ENCODE measurements around the gene TSPYL4. TPM values are rescaled to one million over a fixed set of nuclear protein-coding genes. Genes with fewer than 3 reads are reported as not detected.

TSPYL4 gene
- total and polyA plus RNA-seq, 2 donors (not counting 1 experiment from before 2014, with no cell fraction given): 20.6 to 21.4 TPM

GRCh38 chr6:116239856-116240255 is 14.0 kb downstream of the TSPYL4 start:
- Mint-ChIP-seq H3K4me3 (no peak overlapping the region), H3K4me1 (no peaks in the 10 kb centered on the region), H3K27me3 (no peaks in the 10 kb centered on the region), H3K27ac (no peak overlapping the region), H3K9me3 (ENCODE audit: insufficient read depth) (no peaks in the 10 kb centered on the region)
- WGBS (ENCODE audit: insufficient coverage): no CpG with 5 or more reads among the region's 1 CpG
- Histone ChIP-seq H3K4me1 (ENCODE audit: control insufficient read depth in 2 of 2, insufficient read depth in 2 of 2, low read length in 2 of 2) (no peaks in the 10 kb centered on the region), H2AFZ (ENCODE audit: insufficient read depth, low read depth, low read length, poor library complexity, severe bottlenecking) (no peak overlapping the region), H3K36me3 (replicated peaks in 1 of 2; ENCODE audit: control extremely low read depth in 1 of 2, control insufficient read depth in 1 of 2, extremely low read depth in 1 of 2, insufficient read depth in 2 of 2, low read length in 1 of 2) (peaks cover 1 to 27% of the 10 kb centered on the region in 2 experiments), H3K9me3 (ENCODE audit: control extremely low read depth in 1 of 3, control insufficient read depth in 2 of 3, insufficient read depth in 1 of 3, low read length in 2 of 3) (no peaks in the 10 kb centered on the region), H3K27ac (ENCODE audit: low read length in 2 of 2) (no peak overlapping the region), H3K4me2 (replicated peaks; ENCODE audit: low read depth, low read length, poor library complexity, severe bottlenecking) (no peak overlapping the region), H4K20me1 (ENCODE audit: control insufficient read depth, insufficient read depth, low read length, poor library complexity, severe bottlenecking) (no peaks in the 10 kb centered on the region), H3K4me3 (ENCODE audit: control extremely low read depth in 1 of 5, extremely low read depth in 1 of 5, insufficient read depth in 1 of 5, low read depth in 2 of 5, low read length in 4 of 5) (no peak overlapping the region), H3K27me3 (replicated peaks in 1 of 4; ENCODE audit: control extremely low read depth in 1 of 4, control insufficient read depth in 3 of 4, insufficient read depth in 4 of 4, low read length in 3 of 4) (no peaks in the 10 kb centered on the region), H3K9ac (ENCODE audit: low read length) (no peak overlapping the region), H3K79me2 (ENCODE audit: control insufficient read depth, insufficient read depth, low read length) (no peaks in the 10 kb centered on the region)
- POLR2A ChIA-PET: no interaction called here
- ATAC-seq (ENCODE audit: low read depth): no peak
- DNase-seq: no peak
- no peak for TF ChIP-seq EZH2 (IDR thresholded peaks at IDR 0.05; ENCODE audit: borderline replicate concordance, insufficient read depth, low read depth, low read length, poor library complexity, severe bottlenecking)
- TF ChIP-seq, protein P1, sequence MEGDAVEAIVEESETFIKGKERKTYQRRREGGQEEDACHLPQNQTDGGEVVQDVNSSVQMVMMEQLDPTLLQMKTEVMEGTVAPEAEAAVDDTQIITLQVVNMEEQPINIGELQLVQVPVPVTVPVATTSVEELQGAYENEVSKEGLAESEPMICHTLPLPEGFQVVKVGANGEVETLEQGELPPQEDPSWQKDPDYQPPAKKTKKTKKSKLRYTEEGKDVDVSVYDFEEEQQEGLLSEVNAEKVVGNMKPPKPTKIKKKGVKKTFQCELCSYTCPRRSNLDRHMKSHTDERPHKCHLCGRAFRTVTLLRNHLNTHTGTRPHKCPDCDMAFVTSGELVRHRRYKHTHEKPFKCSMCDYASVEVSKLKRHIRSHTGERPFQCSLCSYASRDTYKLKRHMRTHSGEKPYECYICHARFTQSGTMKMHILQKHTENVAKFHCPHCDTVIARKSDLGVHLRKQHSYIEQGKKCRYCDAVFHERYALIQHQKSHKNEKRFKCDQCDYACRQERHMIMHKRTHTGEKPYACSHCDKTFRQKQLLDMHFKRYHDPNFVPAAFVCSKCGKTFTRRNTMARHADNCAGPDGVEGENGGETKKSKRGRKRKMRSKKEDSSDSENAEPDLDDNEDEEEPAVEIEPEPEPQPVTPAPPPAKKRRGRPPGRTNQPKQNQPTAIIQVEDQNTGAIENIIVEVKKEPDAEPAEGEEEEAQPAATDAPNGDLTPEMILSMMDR (IDR thresholded peaks at IDR 0.05): no peak
- CTCF ChIA-PET: interaction anchor here (0.7 kb wide), 1 partner anchor 321 kb away, joined by 3 read pairs; no protein-coding TSS in a partner anchor
- intact Hi-C loops (cut with micrococcal nuclease): no loop called here

GRCh38 chr6:116239256-116239655 is 14.6 kb downstream of the TSPYL4 start:
- no peak overlapping the region for H3K27ac Mint-ChIP-seq
- ATAC-seq (ENCODE audit: low read depth): no peak

More at GRCh38 chr6:116239256-116239655, 14.6 kb downstream of the TSPYL4 start:
- Histone ChIP-seq H4K20me1 (ENCODE audit: control insufficient read depth, insufficient read depth, low read length, poor library complexity, severe bottlenecking) (no peaks in the 10 kb centered on the region), H3K27me3 (replicated peaks in 1 of 4; ENCODE audit: control extremely low read depth in 1 of 4, control insufficient read depth in 3 of 4, insufficient read depth in 4 of 4, low read length in 3 of 4) (no peaks in the 10 kb centered on the region), H3K9me3 (ENCODE audit: control extremely low read depth in 1 of 3, control insufficient read depth in 2 of 3, insufficient read depth in 1 of 3, low read length in 2 of 3) (no peaks in the 10 kb centered on the region), H2AFZ (ENCODE audit: insufficient read depth, low read depth, low read length, poor library complexity, severe bottlenecking) (no peak overlapping the region), H3K4me1 (ENCODE audit: control insufficient read depth in 2 of 2, insufficient read depth in 2 of 2, low read length in 2 of 2) (no peaks in the 10 kb centered on the region), H3K9ac (ENCODE audit: low read length) (no peak overlapping the region), H3K36me3 (replicated peaks in 1 of 2; ENCODE audit: control extremely low read depth in 1 of 2, control insufficient read depth in 1 of 2, extremely low read depth in 1 of 2, insufficient read depth in 2 of 2, low read length in 1 of 2) (peaks cover 1 to 25% of the 10 kb centered on the region in 2 experiments), H3K4me2 (replicated peaks; ENCODE audit: low read depth, low read length, poor library complexity, severe bottlenecking) (no peak overlapping the region), H3K79me2 (ENCODE audit: control insufficient read depth, insufficient read depth, low read length) (no peaks in the 10 kb centered on the region), H3K27ac (ENCODE audit: low read length in 2 of 2) (no peak overlapping the region), H3K4me3 (ENCODE audit: control extremely low read depth in 1 of 5, extremely low read depth in 1 of 5, insufficient read depth in 1 of 5, low read depth in 2 of 5, low read length in 4 of 5) (no peak overlapping the region)
- H3K27me3 Mint-ChIP-seq: no peaks in the 10 kb centered on the region
- no peaks in the 10 kb centered on the region for H3K4me1 Mint-ChIP-seq
- H3K9me3 Mint-ChIP-seq (ENCODE audit: insufficient read depth): no peaks in the 10 kb centered on the region
- TF ChIP-seq EZH2 (IDR thresholded peaks at IDR 0.05; ENCODE audit: borderline replicate concordance, insufficient read depth, low read depth, low read length, poor library complexity, severe bottlenecking): no peak
- TF ChIP-seq, protein P1 (IDR thresholded peaks at IDR 0.05): no peak
- intact Hi-C loops (cut with micrococcal nuclease): no loop called here
- ChIA-PET POLR2A (no interaction called here), CTCF (interaction anchor here (0.7 kb wide), 1 partner anchor 322 kb away, joined by 3 read pairs; no protein-coding TSS in a partner anchor)
- H3K4me3 Mint-ChIP-seq: no peak overlapping the region
- DNase-seq: no peak
- 100% methylated on average over 2 of the region's 2 CpGs for WGBS (ENCODE audit: insufficient coverage)
